ENCODE data around the gene TANK. TPM values are rescaled to one million over a fixed set of nuclear protein-coding genes. Genes with fewer than 3 reads are reported as not detected.

Gene TANK
- total and polyA plus RNA-seq, 2 of the 8 experiments (the other 6 are each of a cell fraction or from before 2014, with no cell fraction given), result 7.0 to 26.1 TPM

GRCh38 chr2:161119483-161119882, 40.7 kb upstream of the TANK start (continued):
- TF ChIP-seq ATF3 (IDR thresholded peaks at IDR 0.05; ENCODE audit: insufficient read depth, low read depth, low read length) (no peak), SIX5 (IDR thresholded peaks at IDR 0.05; ENCODE audit: low read depth, low read length) (no peak), JUND (IDR thresholded peaks at IDR 0.05; ENCODE audit: low read length) (no peak)

All from H1 (cell line).